SU-DHL-6 (cell line): ENCODE data around the gene RAB3C.

Experiments
- EZH2phosphoT487 ChIP-seq: fragments of 200-600 bp; sonication (generic), shearing (Covaris generic); conservative IDR thresholded peaks from 2 replicates; pipeline ENCODE4 v1.6.1; 2018; ENCODE audit warnings: mild to moderate bottlenecking, antibody characterized with exemption, low read length, moderate library complexity, mixed read lengths
- TF ChIP-seq, protein P1 (sequence below): fragments of 200-600 bp; sonication (generic); IDR thresholded peaks from one replicate; pipeline ENCODE4 v1.5.1; 2017; ENCODE audit warnings: antibody characterized with exemption, mild to moderate bottlenecking, low read length, moderate library complexity; ENCODE audit not compliant: insufficient read depth, poor library complexity, severe bottlenecking

DNA sequence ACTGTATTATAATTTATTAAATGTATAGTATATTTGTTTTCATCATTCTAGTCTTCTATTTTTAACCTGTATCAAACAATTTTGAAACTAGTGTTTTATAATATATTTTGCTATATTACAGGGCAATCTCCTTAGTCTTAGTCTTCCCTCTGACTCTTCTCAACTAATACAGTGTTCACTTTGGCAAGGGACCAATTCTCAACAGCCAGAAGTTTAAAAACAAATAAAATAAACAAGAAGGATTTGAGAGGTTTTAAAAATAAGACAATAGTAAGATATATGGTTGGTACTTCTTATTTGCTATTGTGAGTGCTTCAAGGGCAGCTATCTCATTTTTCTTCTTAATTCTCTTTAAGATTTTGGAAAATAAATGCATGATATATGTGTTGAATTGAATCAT is 167.2 kb downstream of the RAB3C start:
- TF ChIP-seq, protein P1, sequence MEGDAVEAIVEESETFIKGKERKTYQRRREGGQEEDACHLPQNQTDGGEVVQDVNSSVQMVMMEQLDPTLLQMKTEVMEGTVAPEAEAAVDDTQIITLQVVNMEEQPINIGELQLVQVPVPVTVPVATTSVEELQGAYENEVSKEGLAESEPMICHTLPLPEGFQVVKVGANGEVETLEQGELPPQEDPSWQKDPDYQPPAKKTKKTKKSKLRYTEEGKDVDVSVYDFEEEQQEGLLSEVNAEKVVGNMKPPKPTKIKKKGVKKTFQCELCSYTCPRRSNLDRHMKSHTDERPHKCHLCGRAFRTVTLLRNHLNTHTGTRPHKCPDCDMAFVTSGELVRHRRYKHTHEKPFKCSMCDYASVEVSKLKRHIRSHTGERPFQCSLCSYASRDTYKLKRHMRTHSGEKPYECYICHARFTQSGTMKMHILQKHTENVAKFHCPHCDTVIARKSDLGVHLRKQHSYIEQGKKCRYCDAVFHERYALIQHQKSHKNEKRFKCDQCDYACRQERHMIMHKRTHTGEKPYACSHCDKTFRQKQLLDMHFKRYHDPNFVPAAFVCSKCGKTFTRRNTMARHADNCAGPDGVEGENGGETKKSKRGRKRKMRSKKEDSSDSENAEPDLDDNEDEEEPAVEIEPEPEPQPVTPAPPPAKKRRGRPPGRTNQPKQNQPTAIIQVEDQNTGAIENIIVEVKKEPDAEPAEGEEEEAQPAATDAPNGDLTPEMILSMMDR, result no peak
- TF ChIP-seq EZH2phosphoT487, result no peak
